ENCODE data around the gene NDUFA11. TPM values are rescaled to one million over a fixed set of nuclear protein-coding genes. Genes with fewer than 3 reads are reported as not detected.

NDUFA11 gene
- total and polyA plus RNA-seq, 2 donors (not counting 1 experiment from before 2014, with no cell fraction given): 115 to 276 TPM

GRCh38 chr19:5916181-5916708 is 12.7 kb upstream of the NDUFA11 start:
- Histone ChIP-seq H2AFZ (ENCODE audit: insufficient read depth, low read depth, low read length, poor library complexity, severe bottlenecking) (no peak overlapping the region), H3K36me3 (replicated peaks in 1 of 2; ENCODE audit: control extremely low read depth in 1 of 2, control insufficient read depth in 1 of 2, extremely low read depth in 1 of 2, insufficient read depth in 2 of 2, low read length in 1 of 2) (peaks cover 0 to 48% of the 10 kb centered on the region in 2 experiments), H4K20me1 (ENCODE audit: control insufficient read depth, insufficient read depth, low read length, poor library complexity, severe bottlenecking) (peaks cover 6% of the 10 kb centered on the region), H3K9ac (ENCODE audit: low read length) (no peak overlapping the region), H3K9me3 (ENCODE audit: control extremely low read depth in 1 of 3, control insufficient read depth in 2 of 3, insufficient read depth in 1 of 3, low read length in 2 of 3) (peaks cover 0 to 3% (median 0%) of the 10 kb centered on the region in 3 donors), H3K79me2 (ENCODE audit: control insufficient read depth, insufficient read depth, low read length) (no peaks in the 10 kb centered on the region), H3K4me2 (replicated peaks; ENCODE audit: low read depth, low read length, poor library complexity, severe bottlenecking) (no peak overlapping the region), H3K27me3 (replicated peaks in 1 of 4; ENCODE audit: control extremely low read depth in 1 of 4, control insufficient read depth in 3 of 4, insufficient read depth in 4 of 4, low read length in 3 of 4) (no peaks in the 10 kb centered on the region), H3K4me3 (ENCODE audit: control extremely low read depth in 1 of 5, extremely low read depth in 1 of 5, insufficient read depth in 1 of 5, low read depth in 2 of 5, low read length in 4 of 5) (no peak overlapping the region), H3K4me1 (ENCODE audit: control insufficient read depth in 2 of 2, insufficient read depth in 2 of 2, low read length in 2 of 2) (no peaks in the 10 kb centered on the region), H3K27ac (ENCODE audit: low read length in 2 of 2) (no peak overlapping the region)
- CTCF ChIA-PET: no interaction called here
- no peaks in the 10 kb centered on the region for H3K27me3 Mint-ChIP-seq
- H3K9me3 Mint-ChIP-seq (ENCODE audit: insufficient read depth): no peaks in the 10 kb centered on the region
- WGBS (ENCODE audit: insufficient coverage): 92% methylated on average over 14 of the region's 14 CpGs
- TF ChIP-seq EZH2 (IDR thresholded peaks at IDR 0.05; ENCODE audit: borderline replicate concordance, insufficient read depth, low read depth, low read length, poor library complexity, severe bottlenecking): no peak
- no peak for TF ChIP-seq CTCF (IDR thresholded peaks at IDR 0.05)
- POLR2A ChIA-PET: no interaction called here
- no peak for DNase-seq
- intact Hi-C loops (cut with micrococcal nuclease): no loop called here
- ATAC-seq (ENCODE audit: low read depth): no peak
- H3K4me3 Mint-ChIP-seq: no peak overlapping the region
- H3K4me1 Mint-ChIP-seq: no peaks in the 10 kb centered on the region
- H3K27ac Mint-ChIP-seq: no peak overlapping the region

GRCh38 chr19:5915782-5916165 is 12.2 kb upstream of the NDUFA11 start:
- peaks cover 0 to 3% (median 0%) of the 10 kb centered on the region in 3 donors for H3K9me3 ChIP-seq (ENCODE audit: control extremely low read depth in 1 of 3, control insufficient read depth in 2 of 3, insufficient read depth in 1 of 3, low read length in 2 of 3)
- intact Hi-C loops (cut with micrococcal nuclease): no loop called here

More at GRCh38 chr19:5915782-5916165, 12.2 kb upstream of the NDUFA11 start:
- H3K27me3 ChIP-seq (replicated peaks in 1 of 4; ENCODE audit: control extremely low read depth in 1 of 4, control insufficient read depth in 3 of 4, insufficient read depth in 4 of 4, low read length in 3 of 4): no peaks in the 10 kb centered on the region
- H3K27ac Mint-ChIP-seq: no peak overlapping the region
- no peak for ATAC-seq (ENCODE audit: low read depth)
- no peaks in the 10 kb centered on the region for H3K9me3 Mint-ChIP-seq (ENCODE audit: insufficient read depth)
- H3K36me3 ChIP-seq (replicated peaks in 1 of 2; ENCODE audit: control extremely low read depth in 1 of 2, control insufficient read depth in 1 of 2, extremely low read depth in 1 of 2, insufficient read depth in 2 of 2, low read length in 1 of 2): peaks cover 0 to 46% of the 10 kb centered on the region in 2 experiments
- no peak overlapping the region for H3K27ac ChIP-seq (ENCODE audit: low read length in 2 of 2)
- no peaks in the 10 kb centered on the region for H3K79me2 ChIP-seq (ENCODE audit: control insufficient read depth, insufficient read depth, low read length)
- TF ChIP-seq EZH2 (IDR thresholded peaks at IDR 0.05; ENCODE audit: borderline replicate concordance, insufficient read depth, low read depth, low read length, poor library complexity, severe bottlenecking): no peak
- TF ChIP-seq CTCF (IDR thresholded peaks at IDR 0.05): no peak
- no peak overlapping the region for H2AFZ ChIP-seq (ENCODE audit: insufficient read depth, low read depth, low read length, poor library complexity, severe bottlenecking)
- 95% methylated on average over 6 of the region's 11 CpGs for WGBS (ENCODE audit: insufficient coverage)
- no peak overlapping the region for H3K9ac ChIP-seq (ENCODE audit: low read length)
- H3K4me1 ChIP-seq (ENCODE audit: control insufficient read depth in 2 of 2, insufficient read depth in 2 of 2, low read length in 2 of 2): no peaks in the 10 kb centered on the region
- ChIA-PET CTCF (no interaction called here), POLR2A (no interaction called here)
- H3K4me3 Mint-ChIP-seq: no peak overlapping the region
- H3K4me3 ChIP-seq (ENCODE audit: control extremely low read depth in 1 of 5, extremely low read depth in 1 of 5, insufficient read depth in 1 of 5, low read depth in 2 of 5, low read length in 4 of 5): no peak overlapping the region
- H3K4me1 Mint-ChIP-seq: no peaks in the 10 kb centered on the region
- no peak for DNase-seq
- peaks cover 6% of the 10 kb centered on the region for H4K20me1 ChIP-seq (ENCODE audit: control insufficient read depth, insufficient read depth, low read length, poor library complexity, severe bottlenecking)
- H3K4me2 ChIP-seq (replicated peaks; ENCODE audit: low read depth, low read length, poor library complexity, severe bottlenecking): no peak overlapping the region
- no peaks in the 10 kb centered on the region for H3K27me3 Mint-ChIP-seq

Data from B cell (primary cell).